Transverse colon (tissue), 4 donors: ENCODE data around the gene ZNF862.

Source experiments
- CTCF ChIP-seq, 5 experiments: fragments of 200-600 bp in 3 of 5; fragments of 450-650 bp in 2 of 5; sonication (generic) in 3 of 5; IDR thresholded peaks; 1 replicate in 2 of 5; 2 replicates in 3 of 5; pipeline ENCODE4 v1.5.1; 2016 to 2017; ENCODE audit warnings: antibody characterized with exemption in 5 of 5, inconsistent platforms in 3 of 5, mild to moderate bottlenecking in 2 of 5, moderate library complexity in 1 of 5
- EP300 ChIP-seq: sonication (generic); formaldehyde crosslinking; IDR thresholded peaks from one replicate; pipeline ENCODE4 v1.6.1; 2017; ENCODE audit warnings: antibody characterized with exemption, low read depth
- POLR2A ChIP-seq: fragments of 450-650 bp; IDR thresholded peaks from one replicate; pipeline ENCODE4 v1.6.1; 2016; ENCODE audit warnings: antibody characterized with exemption, mild to moderate bottlenecking, moderate library complexity
- POLR2AphosphoS5 ChIP-seq, 3 donors: sonication (generic); formaldehyde crosslinking; IDR thresholded peaks; one replicate each; pipeline ENCODE4 v1.6.1; 2016; ENCODE audit warnings: antibody characterized with exemption in 3 of 3

- TF ChIP-seq CTCF (IDR thresholded peaks at IDR 0.05) = no peak
- TF ChIP-seq POLR2AphosphoS5 (IDR thresholded peaks at IDR 0.05) = no peak
- TF ChIP-seq POLR2A = no peak
- TF ChIP-seq EP300 = no peak
Measured at GRCh38 chr7:149809215-149809614, 29.0 kb upstream of the ZNF862 start.
